Keratinocyte (primary cell): ENCODE measurements around the gene KCNC2. TPM values are rescaled to one million over a fixed set of nuclear protein-coding genes. Genes with fewer than 3 reads are reported as not detected.

ENCODE experiments used
- DNase-seq: peaks from one replicate; pipeline ENCODE4 v3.0.0-alpha.2; 2011; ENCODE audit warnings: low read depth, missing footprints, low spot score
- FAIRE-seq: peaks from 2 replicates; lab custom pipeline; 2011; peaks lifted over from hg19 to GRCh38; lab: Jason Lieb, UNC
- H2AFZ ChIP-seq: 2 replicates; pipeline ENCODE4 v1.6.0; 2012; ENCODE audit warnings: low read length, control low read depth, inconsistent platforms; ENCODE audit not compliant: control insufficient read depth
- H3K27ac ChIP-seq: 2 replicates; pipeline ENCODE4 v1.5.1; 2011; ENCODE audit warnings: low read length; ENCODE audit not compliant: control insufficient read depth, insufficient read depth
- H3K27me3 ChIP-seq: 3 replicates; pipeline ENCODE4 v1.6.0; 2011; ENCODE audit warnings: low read length; ENCODE audit not compliant: control insufficient read depth, insufficient read depth; ENCODE audit errors: extremely low read depth
- H3K36me3 ChIP-seq, 2 experiments: 2 replicates in 1 of 2; 3 replicates in 1 of 2; pipeline ENCODE4 v1.5.1; 2011; ENCODE audit warnings: low read length in 2 of 2, mild to moderate bottlenecking in 1 of 2; ENCODE audit not compliant: control insufficient read depth in 2 of 2, insufficient read depth in 2 of 2; ENCODE audit errors: extremely low read depth in 1 of 2
- H3K4me1 ChIP-seq: 3 replicates; pipeline ENCODE4 v1.5.1; 2011; ENCODE audit warnings: low read length; ENCODE audit not compliant: control insufficient read depth, insufficient read depth; ENCODE audit errors: extremely low read depth
- H3K4me2 ChIP-seq: 3 replicates; pipeline ENCODE4 v1.6.0; 2011; ENCODE audit warnings: low read depth, low read length; ENCODE audit not compliant: control insufficient read depth, insufficient read depth; ENCODE audit errors: extremely low read depth
- H3K4me3 ChIP-seq, 3 experiments: fragments of 200-600 bp in 1 of 3; sonication (generic) in 1 of 3; 2 replicates in 2 of 3; 3 replicates in 1 of 3; pipeline ENCODE4 v1.5.1; 2011 to 2016; ENCODE audit warnings: low read length in 3 of 3, mild to moderate bottlenecking in 3 of 3, control low read depth in 2 of 3, inconsistent platforms in 1 of 3, low read depth in 1 of 3, mixed read lengths in 1 of 3, mixed run types in 1 of 3, moderate library complexity in 1 of 3; ENCODE audit not compliant: control insufficient read depth in 2 of 3, insufficient read depth in 2 of 3; ENCODE audit errors: extremely low read depth in 1 of 3
- H3K79me2 ChIP-seq: 2 replicates; pipeline ENCODE4 v1.6.0; 2012; ENCODE audit warnings: low read length; ENCODE audit not compliant: control insufficient read depth, insufficient read depth
- H3K9ac ChIP-seq: 3 replicates; pipeline ENCODE4 v1.6.0; 2011; ENCODE audit warnings: low read length; ENCODE audit not compliant: control insufficient read depth, insufficient read depth; ENCODE audit errors: extremely low read depth
- H3K9me1 ChIP-seq: 3 replicates; pipeline ENCODE4 v1.6.0; 2011; ENCODE audit warnings: low read length; ENCODE audit not compliant: control insufficient read depth, insufficient read depth; ENCODE audit errors: extremely low read depth
- H3K9me3 ChIP-seq: 2 replicates; pipeline ENCODE4 v1.5.1; 2012; ENCODE audit warnings: low read depth, low read length; ENCODE audit not compliant: control insufficient read depth
- H4K20me1 ChIP-seq: 3 replicates; pipeline ENCODE4 v1.6.0; 2011; ENCODE audit warnings: low read length; ENCODE audit not compliant: control insufficient read depth, insufficient read depth; ENCODE audit errors: extremely low read depth
- EZH2 ChIP-seq: IDR thresholded peaks from one replicate; pipeline ENCODE4 v1.6.1; 2012; ENCODE audit warnings: inconsistent platforms, mild to moderate bottlenecking, low read length, moderate library complexity
- dilution Hi-C: fragments of 300-500 bp; cut with MboI; formaldehyde crosslinking; loops from one replicate; pipeline ENCODE4 v1.7.0; 2020; ENCODE audit warnings: low sequenced_read_pairs; ENCODE audit not compliant: extremely low pct_ligation_motif_present
- polyA plus RNA-seq, 5 experiments: library from polyadenylated mRNA; depleted of rRNA in 3 of 5; stranded (reverse) in 3 of 5; stranded (forward) in 1 of 5; unstranded in 1 of 5; fragments of >200 nt; gene quantifications; 1 replicate in 1 of 5; 2 replicates in 3 of 5; 3 replicates in 1 of 5; pipeline versions ENCODE4 v1.2.1 to v1.2.3, GENCODE V29; 2011 to 2012; ENCODE audit warnings: missing spikeins in 2 of 5, low read depth in 1 of 5, low replicate concordance in 1 of 5
- TF ChIP-seq, protein P1 (sequence below), 3 experiments: IDR thresholded peaks in 1 of 3; conservative IDR thresholded peaks in 1 of 3; optimal IDR thresholded peaks in 1 of 3; 2 replicates in 2 of 3; 3 replicates in 1 of 3; pipeline versions ENCODE3 to v1.5.1; 2011; ENCODE audit warnings: low read length in 3 of 3, mild to moderate bottlenecking in 3 of 3, moderate library complexity in 2 of 3, control low read depth in 1 of 3, inconsistent platforms in 1 of 3; ENCODE audit not compliant: insufficient read depth in 2 of 3; ENCODE audit errors: extremely low read depth in 1 of 3

Gene KCNC2
- polyA plus RNA-seq, 1 donor (not counting 4 experiments of a cell fraction or from before 2014, with no cell fraction given) = not detected

DNA sequence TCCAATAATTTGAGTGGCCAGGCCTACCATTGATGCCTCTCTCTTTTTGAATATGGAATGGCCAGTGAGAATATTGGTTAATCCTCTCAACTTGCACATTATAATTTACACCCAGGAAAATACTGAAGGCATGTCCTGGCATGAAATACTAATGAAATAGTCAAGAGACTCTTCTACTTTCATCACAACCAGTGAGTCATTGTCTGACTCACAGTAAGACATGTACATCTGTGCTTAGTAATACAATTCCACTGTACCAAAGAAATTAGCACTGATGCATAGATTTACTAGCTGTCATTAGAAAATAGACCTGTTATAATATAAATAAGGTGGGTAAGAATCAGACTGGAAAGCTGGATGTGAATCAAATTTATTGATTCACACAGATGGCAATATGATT lies 31.6 kb downstream of the KCNC2 start:
- H3K9me3 ChIP-seq = no peaks in the 10 kb centered on the region
- H3K4me1 ChIP-seq = peaks cover 15% of the 10 kb centered on the region
- H4K20me1 ChIP-seq = no peaks in the 10 kb centered on the region
- no peak for TF ChIP-seq EZH2
- TF ChIP-seq, protein P1, sequence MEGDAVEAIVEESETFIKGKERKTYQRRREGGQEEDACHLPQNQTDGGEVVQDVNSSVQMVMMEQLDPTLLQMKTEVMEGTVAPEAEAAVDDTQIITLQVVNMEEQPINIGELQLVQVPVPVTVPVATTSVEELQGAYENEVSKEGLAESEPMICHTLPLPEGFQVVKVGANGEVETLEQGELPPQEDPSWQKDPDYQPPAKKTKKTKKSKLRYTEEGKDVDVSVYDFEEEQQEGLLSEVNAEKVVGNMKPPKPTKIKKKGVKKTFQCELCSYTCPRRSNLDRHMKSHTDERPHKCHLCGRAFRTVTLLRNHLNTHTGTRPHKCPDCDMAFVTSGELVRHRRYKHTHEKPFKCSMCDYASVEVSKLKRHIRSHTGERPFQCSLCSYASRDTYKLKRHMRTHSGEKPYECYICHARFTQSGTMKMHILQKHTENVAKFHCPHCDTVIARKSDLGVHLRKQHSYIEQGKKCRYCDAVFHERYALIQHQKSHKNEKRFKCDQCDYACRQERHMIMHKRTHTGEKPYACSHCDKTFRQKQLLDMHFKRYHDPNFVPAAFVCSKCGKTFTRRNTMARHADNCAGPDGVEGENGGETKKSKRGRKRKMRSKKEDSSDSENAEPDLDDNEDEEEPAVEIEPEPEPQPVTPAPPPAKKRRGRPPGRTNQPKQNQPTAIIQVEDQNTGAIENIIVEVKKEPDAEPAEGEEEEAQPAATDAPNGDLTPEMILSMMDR (optimal IDR thresholded peaks at IDR 0.05 in 1 of 3, IDR thresholded peaks at IDR 0.05 in 1 of 3, conservative IDR thresholded peaks at IDR 0.05 in 1 of 3; ENCODE audit: extremely low read depth in 1 of 3, insufficient read depth in 2 of 3, low read length in 3 of 3) = no peak
- H3K9ac ChIP-seq = no peak overlapping the region
- H3K27me3 ChIP-seq = no peaks in the 10 kb centered on the region
- no peaks in the 10 kb centered on the region for H3K36me3 ChIP-seq
- H3K9me1 ChIP-seq = no peaks in the 10 kb centered on the region
- H3K79me2 ChIP-seq = no peaks in the 10 kb centered on the region
- no peak overlapping the region for H2AFZ ChIP-seq
- no peak overlapping the region for H3K4me3 ChIP-seq
- peak overlapping the region; percentile 66 for H3K27ac ChIP-seq
- dilution Hi-C loops = no loop called here
- H3K4me2 ChIP-seq = peak overlapping the region; percentile 55
- DNase-seq (peak; percentile 66), FAIRE-seq (peak; percentile 94)

DNA sequence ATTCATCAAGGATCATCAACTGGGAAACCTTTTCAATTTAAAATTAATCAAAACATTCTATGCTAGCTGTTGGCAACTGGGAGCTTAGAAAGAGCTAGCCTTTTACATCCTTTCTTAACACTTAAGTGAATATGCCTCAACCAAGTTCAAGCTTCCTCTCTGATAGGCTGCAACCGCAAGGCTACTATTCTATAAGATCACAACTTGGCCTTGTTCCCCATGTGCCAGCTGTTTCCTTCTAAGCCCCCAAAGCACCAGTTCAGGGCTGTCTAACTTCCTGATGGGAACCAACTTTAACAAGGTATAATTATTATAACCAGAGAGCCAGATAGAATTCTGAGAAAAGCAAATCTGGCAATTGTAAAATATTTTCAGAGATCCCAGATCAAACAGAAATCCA lies 37.0 kb downstream of the KCNC2 start:
- Histone ChIP-seq H4K20me1 (no peaks in the 10 kb centered on the region), H3K9me3 (no peaks in the 10 kb centered on the region), H3K9ac (no peak overlapping the region), H3K36me3 (no peaks in the 10 kb centered on the region), H3K4me1 (peaks cover 4% of the 10 kb centered on the region), H2AFZ (no peak overlapping the region), H3K27ac (no peak overlapping the region), H3K27me3 (no peaks in the 10 kb centered on the region), H3K9me1 (no peaks in the 10 kb centered on the region), H3K79me2 (no peaks in the 10 kb centered on the region), H3K4me3 (no peak overlapping the region), H3K4me2 (no peak overlapping the region)
- no peak for TF ChIP-seq EZH2
- TF ChIP-seq, protein P1 (optimal IDR thresholded peaks at IDR 0.05 in 1 of 3, IDR thresholded peaks at IDR 0.05 in 1 of 3, conservative IDR thresholded peaks at IDR 0.05 in 1 of 3; ENCODE audit: extremely low read depth in 1 of 3, insufficient read depth in 2 of 3, low read length in 3 of 3) = no peak
- dilution Hi-C loops = no loop called here
- DNase-seq (no peak), FAIRE-seq (peak; percentile 13)
